HEK293T (cell line): ENCODE results near the gene LAMC1.

Experiments used
- ELF4 ChIP-seq: fragments of 450-650 bp; IDR thresholded peaks from 2 replicates; pipeline ENCODE4 v1.6.1; 2017; ENCODE audit warnings: antibody characterized with exemption
- FOXA1 ChIP-seq: fragments of 450-650 bp; IDR thresholded peaks from 2 replicates; pipeline ENCODE4 v1.6.1; 2016; ENCODE audit warnings: mild to moderate bottlenecking
- FOXK2 ChIP-seq: fragments of 450-650 bp; IDR thresholded peaks from 2 replicates; pipeline ENCODE4 v1.6.1; 2016; ENCODE audit warnings: mild to moderate bottlenecking
- LEF1 ChIP-seq: fragments of 450-650 bp; IDR thresholded peaks from 2 replicates; pipeline ENCODE4 v1.6.1; 2017; ENCODE audit warnings: mild to moderate bottlenecking, borderline replicate concordance
- NFRKB ChIP-seq: fragments of 450-650 bp; IDR thresholded peaks from 2 replicates; pipeline ENCODE4 v1.6.1; 2016; ENCODE audit warnings: mild to moderate bottlenecking, moderate library complexity
- SUZ12 ChIP-seq: fragments of 450-650 bp; IDR thresholded peaks from 2 replicates; pipeline ENCODE4 v1.6.1; 2016; ENCODE audit warnings: mild to moderate bottlenecking
- TARDBP ChIP-seq: fragments of 450-650 bp; IDR thresholded peaks from 2 replicates; pipeline ENCODE4 v1.6.1; 2016

GRCh38 chr1:183002797-183003196 lies 20.4 kb upstream of the LAMC1 start:
- no peak for TF ChIP-seq TARDBP
- no peak for TF ChIP-seq FOXK2
- TF ChIP-seq SUZ12: no peak
- TF ChIP-seq FOXA1: no peak
- TF ChIP-seq ELF4: no peak
- TF ChIP-seq NFRKB: no peak
- no peak for TF ChIP-seq LEF1
